Activated T-cell treated with anti-CD3 and anti-CD28 coated beads, Interleukin-2, amount 50 U/mL, for 24 hours (primary cell): ENCODE results near the gene RAET1E.
"Not testable (repeated sequence)": the region's sequence is repeated elsewhere in the genome, so short reads cannot be mapped to it uniquely, and the experiment has no call there.

Source experiments
- DNase-seq: peaks from one replicate; pipeline ENCODE4 v3.0.0-alpha.2; 2020
- H3K27ac Mint-ChIP-seq: 2 replicates; pipeline ENCODE4 v1.8.0; 2020; ENCODE audit warnings: mild to moderate bottlenecking, mixed read lengths
- H3K27me3 Mint-ChIP-seq: 2 replicates; pipeline ENCODE4 v1.8.0; 2020; ENCODE audit warnings: mixed read lengths
- H3K36me3 Mint-ChIP-seq: 2 replicates; pipeline ENCODE4 v1.8.0; 2020; ENCODE audit warnings: low read depth, mixed read lengths
- H3K4me1 Mint-ChIP-seq: 2 replicates; pipeline ENCODE4 v1.8.0; 2020; ENCODE audit warnings: low read depth, mixed read lengths
- H3K4me3 Mint-ChIP-seq: 2 replicates; pipeline ENCODE4 v1.8.0; 2020; ENCODE audit warnings: mild to moderate bottlenecking, moderate library complexity, mixed read lengths
- H3K9me3 Mint-ChIP-seq: 2 replicates; pipeline ENCODE4 v1.8.0; 2020; ENCODE audit warnings: mixed read lengths

Gene RAET1E

GRCh38 chr6:149897855-149898744 lies at the start of gene RAET1E:
RAET1E (minus strand) TSS chr6:149898113; CDS start chr6:149890901, 7,212 bp downstream.
- H3K9me3 Mint-ChIP-seq, result no peaks in the 10 kb centered on the region
- H3K36me3 Mint-ChIP-seq, result no peaks in the 10 kb centered on the region
- peaks cover 12% of the 10 kb centered on the region for H3K27me3 Mint-ChIP-seq
- H3K4me1 Mint-ChIP-seq, result peaks cover 12% of the 10 kb centered on the region
- no peak within 1 kb of the TSS for H3K4me3 Mint-ChIP-seq
- no peak within 1 kb of the TSS for H3K27ac Mint-ChIP-seq
- DNase-seq, result no peak

GRCh38 chr6:149947533-149947932 lies 49.6 kb upstream of the RAET1E start:
- not testable (repeated sequence) for H3K27ac Mint-ChIP-seq, H3K36me3 Mint-ChIP-seq

GRCh38 chr6:149946631-149947030 lies 48.7 kb upstream of the RAET1E start:
- not testable (repeated sequence) for H3K4me1 Mint-ChIP-seq, H3K36me3 Mint-ChIP-seq, H3K27ac Mint-ChIP-seq, H3K9me3 Mint-ChIP-seq, H3K4me3 Mint-ChIP-seq, DNase-seq
- H3K27me3 Mint-ChIP-seq, result peaks cover 64% of the 10 kb centered on the region

More at GRCh38 chr6:149947533-149947932, 49.6 kb upstream of the RAET1E start:
- not testable (repeated sequence) for H3K9me3 Mint-ChIP-seq, H3K4me1 Mint-ChIP-seq, DNase-seq, H3K4me3 Mint-ChIP-seq
- peaks cover 66% of the 10 kb centered on the region for H3K27me3 Mint-ChIP-seq

GRCh38 chr6:149945276-149945675 lies 47.4 kb upstream of the RAET1E start:
- not testable (repeated sequence) for DNase-seq, H3K27ac Mint-ChIP-seq, H3K9me3 Mint-ChIP-seq, H3K36me3 Mint-ChIP-seq, H3K4me3 Mint-ChIP-seq
- Mint-ChIP-seq H3K4me1 (peaks cover 16% of the 10 kb centered on the region), H3K27me3 (peaks cover 62% of the 10 kb centered on the region)

- H3K9me3 Mint-ChIP-seq, DNase-seq, H3K4me3 Mint-ChIP-seq, H3K36me3 Mint-ChIP-seq, H3K27ac Mint-ChIP-seq: not testable (repeated sequence)
- H3K27me3 Mint-ChIP-seq, result peaks cover 67% of the 10 kb centered on the region
- peaks cover 32% of the 10 kb centered on the region for H3K4me1 Mint-ChIP-seq
These were observed 45.4 kb upstream of the RAET1E start for GRCh38 chr6:149943321-149943720.

GRCh38 chr6:149942461-149942829 lies 44.5 kb upstream of the RAET1E start:
- Mint-ChIP-seq H3K4me3 (peak overlapping the region; percentile 79), H3K4me1 (peaks cover 36% of the 10 kb centered on the region), H3K36me3 (no peaks in the 10 kb centered on the region), H3K9me3 (no peaks in the 10 kb centered on the region), H3K27me3 (peaks cover 68% of the 10 kb centered on the region), H3K27ac (no peak overlapping the region)
- DNase-seq, result no peak

- Mint-ChIP-seq H3K27ac (peak within 1 kb of the TSS; percentile 85), H3K9me3 (no peaks in the 10 kb centered on the region), H3K27me3 (peaks cover 73% of the 10 kb centered on the region), H3K4me1 (peaks cover 36% of the 10 kb centered on the region), H3K4me3 (peak within 1 kb of the TSS; percentile 79), H3K36me3 (no peaks in the 10 kb centered on the region)
- peak; percentile 90 for DNase-seq
These were observed 43.9 kb upstream of the RAET1E start, which contains the start of gene ULBP2 for GRCh38 chr6:149941583-149942460. ULBP2 (plus strand) TSS chr6:149942014; CDS start chr6:149942073, 59 bp downstream.

GRCh38 chr6:149940672-149940982 lies 42.7 kb upstream of the RAET1E start:
- no peaks in the 10 kb centered on the region for H3K9me3 Mint-ChIP-seq
- no peak for DNase-seq
- peaks cover 36% of the 10 kb centered on the region for H3K4me1 Mint-ChIP-seq
- H3K27me3 Mint-ChIP-seq, result peaks cover 78% of the 10 kb centered on the region
- H3K27ac Mint-ChIP-seq, result peak overlapping the region; percentile 10
- H3K36me3 Mint-ChIP-seq, result no peaks in the 10 kb centered on the region
- H3K4me3 Mint-ChIP-seq, result no peak overlapping the region

GRCh38 chr6:149939909-149940671 lies 42.2 kb upstream of the RAET1E start:
- Mint-ChIP-seq H3K27me3 (peaks cover 83% of the 10 kb centered on the region), H3K27ac (peak overlapping the region; percentile 10), H3K4me3 (no peak overlapping the region), H3K36me3 (no peaks in the 10 kb centered on the region), H3K4me1 (peaks cover 38% of the 10 kb centered on the region), H3K9me3 (no peaks in the 10 kb centered on the region)
- no peak for DNase-seq

- no peak for DNase-seq
- Mint-ChIP-seq H3K27me3 (peaks cover 91% of the 10 kb centered on the region), H3K4me1 (peaks cover 43% of the 10 kb centered on the region), H3K36me3 (no peaks in the 10 kb centered on the region), H3K27ac (no peak overlapping the region), H3K4me3 (peak overlapping the region; percentile 63), H3K9me3 (no peaks in the 10 kb centered on the region)
These were observed 41.4 kb upstream of the RAET1E start for GRCh38 chr6:149939356-149939648.

GRCh38 chr6:149938571-149939355 lies 40.9 kb upstream of the RAET1E start:
- no peaks in the 10 kb centered on the region for H3K9me3 Mint-ChIP-seq

GRCh38 chr6:149938013-149938570 lies 40.2 kb upstream of the RAET1E start:
- H3K4me3 Mint-ChIP-seq, result not testable (repeated sequence)
- peaks cover 44% of the 10 kb centered on the region for H3K4me1 Mint-ChIP-seq

More at GRCh38 chr6:149938571-149939355, 40.9 kb upstream of the RAET1E start:
- Mint-ChIP-seq H3K4me3 (peak overlapping the region; percentile 63), H3K27ac (peak overlapping the region; percentile 4), H3K27me3 (peaks cover 90% of the 10 kb centered on the region), H3K4me1 (peaks cover 44% of the 10 kb centered on the region), H3K36me3 (no peaks in the 10 kb centered on the region)
- peak; percentile 63 for DNase-seq

GRCh38 chr6:149936743-149937142 lies 38.8 kb upstream of the RAET1E start:
- H3K27me3 Mint-ChIP-seq, result peaks cover 92% of the 10 kb centered on the region
- no peak overlapping the region for H3K27ac Mint-ChIP-seq
- H3K36me3 Mint-ChIP-seq, result no peaks in the 10 kb centered on the region
- H3K4me1 Mint-ChIP-seq, result peaks cover 37% of the 10 kb centered on the region
- no peaks in the 10 kb centered on the region for H3K9me3 Mint-ChIP-seq
- no peak for DNase-seq
- no peak overlapping the region for H3K4me3 Mint-ChIP-seq

More at GRCh38 chr6:149938013-149938570, 40.2 kb upstream of the RAET1E start:
- not testable (repeated sequence) for H3K9me3 Mint-ChIP-seq, H3K36me3 Mint-ChIP-seq, H3K27ac Mint-ChIP-seq, DNase-seq
- peaks cover 91% of the 10 kb centered on the region for H3K27me3 Mint-ChIP-seq
